Adrenal gland (tissue), 5 donors: ENCODE data around the gene MSANTD1.

Experiments
- CTCF ChIP-seq, 6 experiments: fragments of 450-650 bp in 4 of 6; fragments of 200-600 bp in 2 of 6; sonication (generic) in 1 of 6; IDR thresholded peaks; 1 replicate in 5 of 6; 2 replicates in 1 of 6; pipeline versions ENCODE4 v1.5.1 to v1.8.0; 2016 to 2021; ENCODE audit warnings: antibody characterized with exemption in 6 of 6, mild to moderate bottlenecking in 2 of 6, moderate library complexity in 1 of 6
- POLR2A ChIP-seq, 2 donors: fragments of 450-650 bp; IDR thresholded peaks; one replicate each; pipeline ENCODE4 v1.6.1; 2017; ENCODE audit warnings: antibody characterized with exemption in 2 of 2, mild to moderate bottlenecking in 2 of 2, moderate library complexity in 1 of 2
- donor health status: DM: no; HTN: no; CAD: no.

GRCh38 chr4:3253808-3254207 is 4.8 kb downstream of the MSANTD1 start:
- no peak for TF ChIP-seq CTCF (IDR thresholded peaks at IDR 0.05)
- TF ChIP-seq POLR2A (IDR thresholded peaks at IDR 0.05): no peak
